SK-N-SH (cell line): ENCODE results near the gene NOX3.
"Not testable (repeated sequence)": the region's sequence is repeated elsewhere in the genome, so short reads cannot be mapped to it uniquely, and the experiment has no call there.

Experiments used
- ELF1 ChIP-seq: IDR thresholded peaks from 2 replicates; pipeline ENCODE4 v1.4.0; 2012
- RCOR1 ChIP-seq: fragments of 150-350 bp; IDR thresholded peaks from 2 replicates; pipeline ENCODE4 v1.6.1; 2017; ENCODE audit warnings: antibody characterized with exemption, low read length
- REST ChIP-seq: IDR thresholded peaks from 2 replicates; pipeline ENCODE4 v1.6.1; 2012; ENCODE audit warnings: mild to moderate bottlenecking, low read depth, low read length, moderate library complexity

- not testable (repeated sequence) for TF ChIP-seq RCOR1, ELF1, REST
Measured at GRCh38 chr6:155362968-155363632, 92.5 kb downstream of the NOX3 start.
